GM19023 (cell line): ENCODE data around the gene GPATCH1.
"Not testable (repeated sequence)": the region's sequence is repeated elsewhere in the genome, so short reads cannot be mapped to it uniquely, and the experiment has no call there.

Experiments used
- ATAC-seq: cut with Tn5 transposase; IDR thresholded peaks from one replicate; pipeline ENCODE4 v1.9.1; 2021; ENCODE audit warnings: mild to moderate bottlenecking, moderate library complexity; ENCODE audit not compliant: unreplicated experiment

Gene GPATCH1

GRCh38 chr19:33080761-33081681 is at the start of gene GPATCH1:
TSS of gene GPATCH1 (plus strand) at chr19:33081181. CDS start at chr19:33081194, 13 bp downstream.
- peak; percentile 88 for ATAC-seq

- ATAC-seq, result no peak
Observed at GRCh38 chr19:33032218-33032781, 48.7 kb upstream of the GPATCH1 start.

- ATAC-seq, result no peak
Observed at GRCh38 chr19:33035461-33035860, 45.5 kb upstream of the GPATCH1 start.

- not testable (repeated sequence) for ATAC-seq
Observed at GRCh38 chr19:33036370-33037167, 44.4 kb upstream of the GPATCH1 start.

GRCh38 chr19:33037168-33038025 is 43.6 kb upstream of the GPATCH1 start:
- not testable (repeated sequence) for ATAC-seq

- no peak for ATAC-seq
Observed at GRCh38 chr19:33039108-33039599, 41.8 kb upstream of the GPATCH1 start.

GRCh38 chr19:33039815-33040214 is 41.2 kb upstream of the GPATCH1 start:
- no peak for ATAC-seq

- no peak for ATAC-seq
Observed at GRCh38 chr19:33040994-33041827, 39.8 kb upstream of the GPATCH1 start.

- ATAC-seq, result not testable (repeated sequence)
Observed at GRCh38 chr19:33041828-33042160, 39.2 kb upstream of the GPATCH1 start.

GRCh38 chr19:33047422-33047821 is 33.6 kb upstream of the GPATCH1 start:
- ATAC-seq, result no peak

GRCh38 chr19:33048806-33049676 is 31.9 kb upstream of the GPATCH1 start:
- no peak for ATAC-seq

- no peak for ATAC-seq
Observed at GRCh38 chr19:33050110-33050509, 30.9 kb upstream of the GPATCH1 start.

GRCh38 chr19:33052352-33052972 is 28.5 kb upstream of the GPATCH1 start:
- ATAC-seq, result no peak

- ATAC-seq, result no peak
Observed at GRCh38 chr19:33054623-33055022, 26.4 kb upstream of the GPATCH1 start.

- no peak for ATAC-seq
Observed at GRCh38 chr19:33055718-33056117, 25.3 kb upstream of the GPATCH1 start.

- ATAC-seq, result no peak
Observed at GRCh38 chr19:33060586-33060985, 20.4 kb upstream of the GPATCH1 start.

- ATAC-seq, result no peak
Observed at GRCh38 chr19:33062902-33063301, 18.1 kb upstream of the GPATCH1 start.

GRCh38 chr19:33063356-33063752 is 17.6 kb upstream of the GPATCH1 start:
- no peak for ATAC-seq
